GM23248 (cell line): ENCODE data around the gene RETSAT. TPM values are rescaled to one million over a fixed set of nuclear protein-coding genes. Genes with fewer than 3 reads are reported as not detected.

Source experiments
- DNase-seq: peaks from one replicate; pipeline ENCODE4 v3.0.0-alpha.2; 2015
- H2AFZ ChIP-seq: fragments of 200-600 bp; sonication (generic); 2 replicates; pipeline ENCODE4 v1.6.1; 2016; ENCODE audit warnings: antibody characterized with exemption
- H3F3A ChIP-seq: fragments of 200-600 bp; sonication (generic); 2 replicates; pipeline ENCODE4 v1.6.1; 2016; ENCODE audit warnings: mild to moderate bottlenecking, antibody characterized with exemption, mixed run types; ENCODE audit not compliant: insufficient read depth
- H3K27ac ChIP-seq: fragments of 200-600 bp; sonication (generic); 2 replicates; pipeline ENCODE4 v1.5.1; 2016; ENCODE audit warnings: mild to moderate bottlenecking
- H3K27me3 ChIP-seq: fragments of 200-600 bp; sonication (generic); replicated peaks from 2 replicates; pipeline ENCODE4 v1.6.1; 2016; ENCODE audit warnings: mild to moderate bottlenecking; ENCODE audit not compliant: insufficient read depth
- H3K36me3 ChIP-seq: fragments of 200-600 bp; sonication (generic); 2 replicates; pipeline ENCODE4 v1.6.1; 2016; ENCODE audit warnings: low read depth, mild to moderate bottlenecking
- H3K4me1 ChIP-seq: fragments of 200-600 bp; sonication (generic); 2 replicates; pipeline ENCODE4 v1.6.1; 2016; ENCODE audit warnings: mild to moderate bottlenecking; ENCODE audit not compliant: insufficient read depth
- H3K4me2 ChIP-seq: fragments of 200-600 bp; sonication (generic); one replicate; pipeline ENCODE4 v1.6.1; 2016; ENCODE audit warnings: mild to moderate bottlenecking; ENCODE audit not compliant: unreplicated experiment
- H3K4me3 ChIP-seq: fragments of 200-600 bp; sonication (generic); 2 replicates; pipeline ENCODE4 v1.5.1; 2016; ENCODE audit warnings: mild to moderate bottlenecking
- H3K79me2 ChIP-seq: fragments of 200-600 bp; sonication (generic); 2 replicates; pipeline ENCODE4 v1.6.1; 2016; ENCODE audit warnings: mild to moderate bottlenecking; ENCODE audit not compliant: insufficient read depth
- H3K9ac ChIP-seq: fragments of 200-600 bp; sonication (generic); 2 replicates; pipeline ENCODE4 v1.6.1; 2016; ENCODE audit warnings: mild to moderate bottlenecking
- H3K9me2 ChIP-seq: fragments of 200-600 bp; sonication (generic); 2 replicates; pipeline ENCODE4 v1.6.1; 2016; ENCODE audit warnings: mixed run types, mild to moderate bottlenecking, moderate library complexity; ENCODE audit not compliant: insufficient read depth
- H3K9me3 ChIP-seq: fragments of 200-600 bp; sonication (generic); one replicate; pipeline ENCODE4 v1.6.1; 2017; ENCODE audit warnings: low read depth
- H4K20me1 ChIP-seq: fragments of 200-600 bp; sonication (generic); 2 replicates; pipeline ENCODE4 v1.6.0; 2016; ENCODE audit not compliant: insufficient read depth
- EZH2 ChIP-seq: fragments of 200-600 bp; sonication (generic); IDR thresholded peaks from 2 replicates; pipeline ENCODE4 v1.6.1; 2018; ENCODE audit warnings: antibody characterized with exemption, mild to moderate bottlenecking; ENCODE audit not compliant: insufficient read depth, poor library complexity, severe bottlenecking
- EZH2phosphoT487 ChIP-seq: fragments of 200-600 bp; sonication (generic); IDR thresholded peaks from 2 replicates; pipeline ENCODE4 v1.6.1; 2018; ENCODE audit warnings: antibody characterized with exemption, moderate library complexity, mild to moderate bottlenecking, low read depth; ENCODE audit not compliant: insufficient read depth
- WGBS, 2 experiments: methylation state at CpG; one replicate each; pipeline ENCODE4 v1.1.6; 2015 to 2017; ENCODE audit warnings: low lambda C conversion rate in 2 of 2, low coverage in 1 of 2; ENCODE audit errors: missing lambda C conversion rate in 2 of 2; 5-methylcytosine and 5-hydroxymethylcytosine counted together
- in situ Hi-C: fragments of 300-500 bp; cut with MboI; formaldehyde crosslinking; loops from 2 replicates; pipeline ENCODE4 v1.15.0; 2020
- polyA plus RNA-seq: library from polyadenylated mRNA; unstranded; fragments of >200 nt; fragmentation: Nextera tagmentation; extraction: Ambion mirVana; gene quantifications from 2 replicates; pipeline ENCODE4 v1.2.1, GENCODE V29; 2016
- total RNA-seq: library from RNA; depleted of rRNA; stranded (reverse); fragments of >200 nt; shearing (Covaris generic); gene quantifications from 2 replicates; pipeline ENCODE4 v1.2.3, GENCODE V29; 2014

Gene RETSAT
- total and polyA plus RNA-seq, 2 experiments from 2014 or later, result 20.4 to 68.6 TPM

- no peak for DNase-seq
- Histone ChIP-seq H3F3A (peaks cover 29% of the 10 kb centered on the region), H3K4me3 (no peak overlapping the region), H3K27me3 (no peaks in the 10 kb centered on the region), H2AFZ (no peak overlapping the region), H3K4me2 (no peak overlapping the region), H3K4me1 (peaks cover 16% of the 10 kb centered on the region; the same call in 1 of the 2 replicates), H3K9me2 (no peaks in the 10 kb centered on the region), H3K36me3 (peaks cover 6% of the 10 kb centered on the region; the same call in 1 of the 2 replicates), H3K27ac (no peak overlapping the region), H4K20me1 (no peaks in the 10 kb centered on the region; the same call in 1 of the 2 replicates), H3K9me3 (no peaks in the 10 kb centered on the region), H3K79me2 (peaks cover 33% of the 10 kb centered on the region), H3K9ac (no peak overlapping the region)
- TF ChIP-seq EZH2 (no peak), EZH2phosphoT487 (no peak)
- in situ Hi-C loops, result no loop called here
Measured at GRCh38 chr2:85329181-85329651, 25.1 kb downstream of the RETSAT start.

GRCh38 chr2:85327822-85328617 is 26.3 kb downstream of the RETSAT start, which contains the start of gene TGOLN2:
TGOLN2 (minus strand) TSS chr2:85327989; CDS start chr2:85327962, 27 bp downstream.
- Histone ChIP-seq H3F3A (peaks cover 29% of the 10 kb centered on the region), H3K79me2 (peaks cover 45% of the 10 kb centered on the region), H2AFZ (peak within 1 kb of the TSS; percentile 98), H3K36me3 (peaks cover 17% of the 10 kb centered on the region; the same call in 1 of the 2 replicates), H3K4me3 (peak within 1 kb of the TSS; percentile 89), H3K4me2 (peak within 1 kb of the TSS; percentile 99), H3K9ac (peak within 1 kb of the TSS; percentile 90), H3K27me3 (no peaks in the 10 kb centered on the region), H3K9me2 (no peaks in the 10 kb centered on the region), H3K27ac (peak within 1 kb of the TSS; percentile 87), H3K4me1 (peaks cover 16% of the 10 kb centered on the region; the same call in 1 of the 2 replicates), H3K9me3 (no peaks in the 10 kb centered on the region), H4K20me1 (no peaks in the 10 kb centered on the region; the same call in 1 of the 2 replicates)
- in situ Hi-C loops, result no loop called here
- TF ChIP-seq EZH2phosphoT487 (no peak), EZH2 (no peak)
- DNase-seq, result peak; percentile 98
- WGBS, 2 experiments, result 0 to 2% methylated on average over 50 to 57 of the region's 57 CpGs

- Histone ChIP-seq H4K20me1 (no peaks in the 10 kb centered on the region; the same call in 1 of the 2 replicates), H3K4me1 (peaks cover 16% of the 10 kb centered on the region; the same call in 1 of the 2 replicates), H3K27me3 (no peaks in the 10 kb centered on the region), H3K4me2 (peak overlapping the region; percentile 99), H3K9ac (peak overlapping the region; percentile 90), H3K27ac (peak overlapping the region; percentile 87), H3K9me3 (no peaks in the 10 kb centered on the region), H3K79me2 (peaks cover 53% of the 10 kb centered on the region), H3K4me3 (peak overlapping the region; percentile 89), H3K36me3 (peaks cover 24% of the 10 kb centered on the region), H3K9me2 (no peaks in the 10 kb centered on the region), H2AFZ (peak overlapping the region; percentile 52), H3F3A (peaks cover 29% of the 10 kb centered on the region)
- in situ Hi-C loops, result no loop called here
- TF ChIP-seq EZH2phosphoT487 (no peak), EZH2 (no peak)
- DNase-seq, result peak; percentile 79
- WGBS, 2 experiments, result 2% methylated on average over 41 of the region's 41 CpGs
Measured at GRCh38 chr2:85327160-85327821, 27.0 kb downstream of the RETSAT start.

GRCh38 chr2:85326406-85327159 is 27.7 kb downstream of the RETSAT start:
- WGBS, 2 experiments, result 13 to 14% methylated on average over 31 to 32 of the region's 32 CpGs
- no peaks in the 10 kb centered on the region for H3K9me2 ChIP-seq
- H3K27ac ChIP-seq, result peak overlapping the region; percentile 87
- no peaks in the 10 kb centered on the region for H3K9me3 ChIP-seq
- H3K27me3 ChIP-seq, result no peaks in the 10 kb centered on the region
- H3K79me2 ChIP-seq, result peaks cover 60% of the 10 kb centered on the region
- no peak overlapping the region; the same call in 1 of the 2 replicates for H2AFZ ChIP-seq
- peaks cover 31% of the 10 kb centered on the region for H3K36me3 ChIP-seq
- H3K4me1 ChIP-seq, result peaks cover 16% of the 10 kb centered on the region; the same call in 1 of the 2 replicates
- H3K4me3 ChIP-seq, result peak overlapping the region; percentile 89
- peaks cover 29% of the 10 kb centered on the region for H3F3A ChIP-seq
- H4K20me1 ChIP-seq, result no peaks in the 10 kb centered on the region; the same call in 1 of the 2 replicates
- in situ Hi-C loops, result no loop called here
- H3K4me2 ChIP-seq, result peak overlapping the region; percentile 99
- no peak for TF ChIP-seq EZH2
- TF ChIP-seq EZH2phosphoT487, result no peak
- peak overlapping the region; percentile 90 for H3K9ac ChIP-seq
- DNase-seq, result peak; percentile 64
